ENCODE data around the gene LRRC47.

LRRC47 gene

DNA sequence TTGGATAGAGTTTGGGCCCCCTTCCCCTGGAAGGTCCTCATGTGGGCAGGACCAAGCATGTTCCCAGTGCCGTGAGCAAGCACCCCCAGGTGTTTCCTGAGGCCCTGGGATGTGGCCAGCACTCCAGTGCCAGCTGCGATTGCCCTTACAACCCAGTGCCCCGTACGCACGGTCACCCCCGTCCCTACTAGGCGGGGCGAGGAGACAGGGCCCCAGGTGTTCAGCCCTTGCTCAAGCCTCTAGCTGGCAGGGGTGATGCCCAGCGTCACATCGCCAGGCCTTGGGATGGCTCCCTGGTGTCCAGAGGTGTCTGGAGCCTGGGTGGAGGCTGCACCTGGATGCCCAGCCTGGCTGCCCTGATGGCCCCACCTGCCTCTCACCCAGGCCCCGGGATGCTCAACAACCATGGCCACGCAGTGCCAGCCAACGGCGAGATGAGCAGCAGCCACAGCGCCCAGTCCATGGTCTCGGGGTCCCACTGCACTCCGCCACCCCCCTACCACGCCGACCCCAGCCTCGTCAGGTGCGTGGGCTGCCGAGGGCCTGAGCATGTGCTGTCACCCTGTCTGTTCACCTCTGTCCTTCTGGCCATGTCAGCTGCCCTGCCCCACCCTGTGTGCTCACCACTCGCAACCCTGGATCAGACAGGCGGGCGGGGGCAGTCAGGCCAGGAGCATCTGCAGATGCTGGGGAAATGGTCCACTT, 65.6 kb downstream of the LRRC47 start:
- no peak for DNase-seq

DNA sequence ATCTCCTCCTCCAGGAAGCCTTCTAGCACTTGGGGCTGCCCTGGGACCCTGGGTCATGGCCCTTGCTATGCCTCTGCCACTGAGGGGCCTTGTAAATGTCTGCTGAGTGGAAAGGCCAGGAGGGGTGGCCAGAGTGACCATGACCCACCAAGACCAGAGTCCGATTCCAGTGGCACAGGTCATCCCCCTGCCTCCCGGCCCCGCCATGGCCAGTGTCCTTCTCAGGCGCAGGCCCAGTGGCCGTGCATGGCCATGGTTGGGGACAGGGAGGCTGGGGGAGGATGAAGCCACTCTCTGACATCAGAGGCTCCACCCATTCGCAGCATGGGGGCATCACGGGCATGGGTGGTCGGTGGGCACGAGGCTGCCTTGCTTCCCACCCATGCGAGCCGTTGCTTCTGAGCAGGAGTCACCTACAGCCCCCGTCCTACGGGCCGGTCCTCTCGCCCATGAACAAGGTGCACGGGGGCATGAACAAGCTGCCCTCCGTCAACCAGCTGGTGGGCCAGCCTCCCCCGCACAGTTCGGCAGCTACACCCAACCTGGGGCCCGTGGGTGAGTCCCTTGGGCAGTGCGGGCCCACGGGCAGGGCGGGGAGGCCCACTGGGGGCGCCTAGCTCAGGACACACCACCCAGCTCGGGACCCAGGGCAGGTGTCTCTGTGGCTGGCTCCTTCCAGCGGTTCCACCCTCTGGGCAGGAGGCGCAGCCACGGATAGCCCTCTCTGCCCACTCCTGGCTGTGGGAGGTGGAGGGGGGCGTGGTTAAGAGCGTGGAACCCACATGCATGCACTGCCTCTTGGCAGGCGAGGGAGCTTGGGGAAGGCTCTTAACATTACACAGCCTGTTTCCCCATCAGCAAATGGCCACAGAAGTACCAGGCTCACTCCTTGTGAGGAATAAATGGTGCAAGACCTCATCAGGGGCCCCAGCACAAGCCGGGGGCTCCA, 66.4 kb downstream of the LRRC47 start:
- no peak for DNase-seq

Data from CD4-positive, alpha-beta T cell treated with Interleukin-1 beta for 1 hour (primary cell).